ENCODE measurements around the gene TAAR2. TPM values are rescaled to one million over a fixed set of nuclear protein-coding genes. Genes with fewer than 3 reads are reported as not detected.

The TAAR2 gene
- total and polyA plus RNA-seq, 2 of the 13 experiments (the other 11 are each of a cell fraction or from before 2014, with no cell fraction given) = not detected

DNA sequence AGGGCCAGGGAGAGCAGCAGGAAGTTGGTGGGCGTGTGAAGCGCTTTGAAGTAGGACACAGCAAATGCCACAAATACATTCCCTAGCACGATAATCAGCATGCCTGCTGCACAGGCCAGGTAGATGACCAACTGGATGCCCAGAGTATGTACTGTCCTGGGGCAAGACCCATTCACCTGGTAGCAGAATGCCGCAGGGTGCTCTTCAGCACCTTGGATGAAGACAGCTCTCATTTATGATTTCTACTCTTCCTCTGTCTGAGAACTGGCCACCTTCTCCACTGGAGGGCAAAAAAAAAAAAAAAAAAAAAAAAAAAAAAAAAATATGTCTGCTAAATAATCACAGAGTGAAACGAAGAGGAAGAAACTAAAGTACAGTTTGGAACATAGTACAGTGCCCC is 34.6 kb downstream of the TAAR2 start, which contains the start of gene TAAR5:
Gene TAAR5 (minus strand): TSS at position 288 of the 400 bp plus-strand sequence. CDS start 55 bp downstream, at position 233.
- H3K36me3 ChIP-seq (replicated peaks in 1 of 2; ENCODE audit: control insufficient read depth in 1 of 2, insufficient read depth in 2 of 2, low read length in 2 of 2) = no peaks in the 10 kb centered on the region
- no peak within 1 kb of the TSS for H3K27ac ChIP-seq (ENCODE audit: extremely low read length, insufficient read depth, low read length)
- H3K4me2 ChIP-seq (ENCODE audit: low read depth, low read length) = no peak within 1 kb of the TSS
- no TSS peak for BruUV-seq (replicated peaks)
- TF ChIP-seq, protein P1, sequence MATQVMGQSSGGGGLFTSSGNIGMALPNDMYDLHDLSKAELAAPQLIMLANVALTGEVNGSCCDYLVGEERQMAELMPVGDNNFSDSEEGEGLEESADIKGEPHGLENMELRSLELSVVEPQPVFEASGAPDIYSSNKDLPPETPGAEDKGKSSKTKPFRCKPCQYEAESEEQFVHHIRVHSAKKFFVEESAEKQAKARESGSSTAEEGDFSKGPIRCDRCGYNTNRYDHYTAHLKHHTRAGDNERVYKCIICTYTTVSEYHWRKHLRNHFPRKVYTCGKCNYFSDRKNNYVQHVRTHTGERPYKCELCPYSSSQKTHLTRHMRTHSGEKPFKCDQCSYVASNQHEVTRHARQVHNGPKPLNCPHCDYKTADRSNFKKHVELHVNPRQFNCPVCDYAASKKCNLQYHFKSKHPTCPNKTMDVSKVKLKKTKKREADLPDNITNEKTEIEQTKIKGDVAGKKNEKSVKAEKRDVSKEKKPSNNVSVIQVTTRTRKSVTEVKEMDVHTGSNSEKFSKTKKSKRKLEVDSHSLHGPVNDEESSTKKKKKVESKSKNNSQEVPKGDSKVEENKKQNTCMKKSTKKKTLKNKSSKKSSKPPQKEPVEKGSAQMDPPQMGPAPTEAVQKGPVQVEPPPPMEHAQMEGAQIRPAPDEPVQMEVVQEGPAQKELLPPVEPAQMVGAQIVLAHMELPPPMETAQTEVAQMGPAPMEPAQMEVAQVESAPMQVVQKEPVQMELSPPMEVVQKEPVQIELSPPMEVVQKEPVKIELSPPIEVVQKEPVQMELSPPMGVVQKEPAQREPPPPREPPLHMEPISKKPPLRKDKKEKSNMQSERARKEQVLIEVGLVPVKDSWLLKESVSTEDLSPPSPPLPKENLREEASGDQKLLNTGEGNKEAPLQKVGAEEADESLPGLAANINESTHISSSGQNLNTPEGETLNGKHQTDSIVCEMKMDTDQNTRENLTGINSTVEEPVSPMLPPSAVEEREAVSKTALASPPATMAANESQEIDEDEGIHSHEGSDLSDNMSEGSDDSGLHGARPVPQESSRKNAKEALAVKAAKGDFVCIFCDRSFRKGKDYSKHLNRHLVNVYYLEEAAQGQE (IDR thresholded peaks at IDR 0.05; ENCODE audit: borderline replicate concordance in 1 of 2, low read depth in 1 of 2, low read length in 2 of 2) = peak in 1 of 2 experiments; percentile 41; a peak in 1 of 4 replicates
- TF ChIP-seq ZNF562 (CRISPR knock-in tag; IDR thresholded peaks at IDR 0.05; ENCODE audit: borderline replicate concordance) = no peak
- H3K4me1 ChIP-seq (ENCODE audit: insufficient read depth, low read length) = no peaks in the 10 kb centered on the region
- no peak within 1 kb of the TSS for H3K9ac ChIP-seq (ENCODE audit: insufficient read depth, low read depth, low read length)
- H3K4me3 ChIP-seq (replicated peaks in 1 of 3; ENCODE audit: insufficient read depth in 1 of 3, low read depth in 2 of 3, low read length in 3 of 3) = no peak within 1 kb of the TSS
- intact Hi-C loops (cut with micrococcal nuclease; ENCODE audit: unreplicated experiment) (no loop called here), in situ Hi-C loops (cut with HindIII; ENCODE audit: extremely low pct_ligation_motif_present, low pct_unique_long_range_greater_than_20kb) (no loop called here)
- ChIA-PET CTCF (ENCODE audit: low intra/inter-chr PET ratio, low total read pairs) (no interaction called here), POLR2A (no interaction called here)
- H4K20me1 ChIP-seq (ENCODE audit: insufficient read depth, low read length) = no peaks in the 10 kb centered on the region
- no peaks in the 10 kb centered on the region for H3K9me3 ChIP-seq (ENCODE audit: low read length)
- H2AFZ ChIP-seq (ENCODE audit: low read length) = no peak within 1 kb of the TSS
- DNase-seq (ENCODE audit: low spot score) = no peak
- no peaks in the 10 kb centered on the region for H3K79me2 ChIP-seq (ENCODE audit: insufficient read depth, low read length)
- 31% methylated on average over 4 of the region's 5 CpGs for WGBS (ENCODE audit: low lambda C conversion rate)
- H3K27me3 ChIP-seq (ENCODE audit: control insufficient read depth in 1 of 2, insufficient read depth in 2 of 2, low read length in 2 of 2) = no peaks in the 10 kb centered on the region
- ATAC-seq = peak; percentile 55
- no peak for FAIRE-seq

DNA sequence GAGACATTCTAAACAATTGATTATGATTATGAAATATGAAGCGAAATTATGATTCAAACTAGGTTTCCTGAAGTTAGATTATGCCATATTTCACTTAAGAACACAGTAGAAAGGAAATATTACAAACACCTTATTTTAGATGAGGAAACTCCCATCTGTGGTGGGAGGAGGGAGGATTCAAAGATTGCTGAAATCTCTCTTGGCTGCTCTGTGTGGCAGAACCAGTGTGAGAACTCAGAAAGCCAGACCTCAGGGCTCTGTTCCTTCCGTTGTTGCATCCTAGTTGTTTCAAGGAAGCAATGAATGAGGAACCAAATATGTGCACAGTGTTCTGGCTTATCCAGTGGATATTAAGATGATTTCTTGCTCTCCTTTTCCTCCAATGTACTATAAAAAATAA is 36.7 kb downstream of the TAAR2 start:
- H3K36me3 ChIP-seq (replicated peaks in 1 of 2; ENCODE audit: control insufficient read depth in 1 of 2, insufficient read depth in 2 of 2, low read length in 2 of 2) = no peaks in the 10 kb centered on the region
- H3K9me3 ChIP-seq (ENCODE audit: low read length) = no peaks in the 10 kb centered on the region
- no TSS peak for BruUV-seq (replicated peaks)
- H3K9ac ChIP-seq (ENCODE audit: insufficient read depth, low read depth, low read length) = no peak overlapping the region
- no peak for DNase-seq (ENCODE audit: low spot score)
- no peak overlapping the region for H2AFZ ChIP-seq (ENCODE audit: low read length)
- WGBS (ENCODE audit: low lambda C conversion rate) = 25% methylated on average over 2 of the region's 2 CpGs
- H3K27me3 ChIP-seq (ENCODE audit: control insufficient read depth in 1 of 2, insufficient read depth in 2 of 2, low read length in 2 of 2) = no peaks in the 10 kb centered on the region
- H3K4me1 ChIP-seq (ENCODE audit: insufficient read depth, low read length) = no peaks in the 10 kb centered on the region
- no peaks in the 10 kb centered on the region for H4K20me1 ChIP-seq (ENCODE audit: insufficient read depth, low read length)
- TF ChIP-seq ZNF138 (CRISPR knock-in tag; IDR thresholded peaks at IDR 0.05; ENCODE audit: low read depth) (no peak), EP300 (IDR thresholded peaks at IDR 0.05; ENCODE audit: low read depth in 2 of 2, low read length in 2 of 2) (no peak), EP300 (CRISPR knock-in tag; IDR thresholded peaks at IDR 0.05; ENCODE audit: borderline replicate concordance) (no peak), ZSCAN20 (CRISPR knock-in tag; IDR thresholded peaks at IDR 0.05; ENCODE audit: borderline replicate concordance) (no peak), ZNF563 (CRISPR knock-in tag; IDR thresholded peaks at IDR 0.05) (no peak), RXRB (CRISPR knock-in tag; IDR thresholded peaks at IDR 0.05; ENCODE audit: borderline replicate concordance) (no peak), GPN1 (CRISPR knock-in tag; IDR thresholded peaks at IDR 0.05; ENCODE audit: borderline replicate concordance) (no peak), RFX3 (CRISPR knock-in tag; IDR thresholded peaks at IDR 0.05) (no peak), NAIF1 (CRISPR knock-in tag; IDR thresholded peaks at IDR 0.05; ENCODE audit: borderline replicate concordance) (no peak), HOXA3 (CRISPR knock-in tag; IDR thresholded peaks at IDR 0.05) (no peak)
- TF ChIP-seq, protein P2, sequence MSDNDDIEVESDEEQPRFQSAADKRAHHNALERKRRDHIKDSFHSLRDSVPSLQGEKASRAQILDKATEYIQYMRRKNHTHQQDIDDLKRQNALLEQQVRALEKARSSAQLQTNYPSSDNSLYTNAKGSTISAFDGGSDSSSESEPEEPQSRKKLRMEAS (IDR thresholded peaks at IDR 0.05) = no peak
- TF ChIP-seq, protein P3, sequence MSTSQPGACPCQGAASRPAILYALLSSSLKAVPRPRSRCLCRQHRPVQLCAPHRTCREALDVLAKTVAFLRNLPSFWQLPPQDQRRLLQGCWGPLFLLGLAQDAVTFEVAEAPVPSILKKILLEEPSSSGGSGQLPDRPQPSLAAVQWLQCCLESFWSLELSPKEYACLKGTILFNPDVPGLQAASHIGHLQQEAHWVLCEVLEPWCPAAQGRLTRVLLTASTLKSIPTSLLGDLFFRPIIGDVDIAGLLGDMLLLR (CRISPR knock-in tag; IDR thresholded peaks at IDR 0.05) = no peak
- H3K27ac ChIP-seq (ENCODE audit: extremely low read length, insufficient read depth, low read length) = no peak overlapping the region
- ChIA-PET CTCF (ENCODE audit: low intra/inter-chr PET ratio, low total read pairs) (no interaction called here), POLR2A (no interaction called here)
- intact Hi-C loops (cut with micrococcal nuclease; ENCODE audit: unreplicated experiment) = no loop called here
- no peak overlapping the region for H3K4me2 ChIP-seq (ENCODE audit: low read depth, low read length)
- no peak for ATAC-seq
- no peak for FAIRE-seq
- no peaks in the 10 kb centered on the region for H3K79me2 ChIP-seq (ENCODE audit: insufficient read depth, low read length)
- H3K4me3 ChIP-seq (replicated peaks in 1 of 3; ENCODE audit: insufficient read depth in 1 of 3, low read depth in 2 of 3, low read length in 3 of 3) = no peak overlapping the region
- in situ Hi-C loops (cut with HindIII; ENCODE audit: extremely low pct_ligation_motif_present, low pct_unique_long_range_greater_than_20kb) = no loop called here
